Measurements from ENCODE around the gene ATP1A1. TPM values are rescaled to one million over a fixed set of nuclear protein-coding genes. Genes with fewer than 3 reads are reported as not detected.

ATP1A1 gene
- polyA plus RNA-seq, 3 donors: 32.3 to 135 (median 32.7) TPM

DNA sequence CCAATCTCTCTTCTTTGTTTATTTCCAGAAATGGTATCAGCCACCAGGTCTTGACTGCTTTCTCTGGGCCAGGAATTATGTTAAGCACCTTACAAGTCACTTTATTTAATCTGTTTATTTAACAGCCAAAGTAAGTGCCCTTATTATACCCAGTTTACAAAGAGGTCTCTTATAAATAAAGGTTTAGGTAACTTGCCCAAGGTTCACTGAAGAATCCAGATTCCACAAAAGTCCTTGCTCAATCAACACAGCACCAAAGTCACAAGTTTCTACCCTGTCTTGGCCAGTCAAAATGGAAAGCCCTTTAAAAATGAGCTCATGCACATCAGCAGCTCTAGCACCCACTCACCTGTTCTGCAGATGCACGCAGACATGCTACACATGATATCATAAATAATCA, 28.0 kb upstream of the ATP1A1 start:
- Histone ChIP-seq H3K4me1 (ENCODE audit: control insufficient read depth in 1 of 2, insufficient read depth in 2 of 2, low read length in 2 of 2) (no peaks in the 10 kb centered on the region), H3K79me2 (ENCODE audit: insufficient read depth, low read length) (no peaks in the 10 kb centered on the region)
- intact Hi-C loops (cut with micrococcal nuclease): no loop called here

GRCh38 chr1:116345843-116346242, 27.2 kb upstream of the ATP1A1 start:
- Mint-ChIP-seq H3K36me3 (no peaks in the 10 kb centered on the region), H3K27ac (no peak overlapping the region), H3K27me3 (ENCODE audit: low read depth in 3 of 3) (peaks cover 5 to 13% (median 5%) of the 10 kb centered on the region in 3 donors), H3K4me3 (no peak overlapping the region), H3K9me3 (peaks cover 0 to 8% (median 3%) of the 10 kb centered on the region in 7 donors), H3K4me1 (no peaks in the 10 kb centered on the region)
- intact Hi-C loops (cut with micrococcal nuclease): no loop called here
- Histone ChIP-seq H3K4me3 (replicated peaks in 1 of 3; ENCODE audit: low read depth in 2 of 3, low read length in 3 of 3) (no peak overlapping the region), H3K36me3 (replicated peaks in 1 of 2; ENCODE audit: control insufficient read depth in 1 of 2, insufficient read depth in 2 of 2, low read length in 2 of 2) (no peaks in the 10 kb centered on the region), H3K9me3 (replicated peaks in 1 of 2; ENCODE audit: control insufficient read depth in 1 of 2, insufficient read depth in 1 of 2, low read length in 2 of 2) (no peaks in the 10 kb centered on the region), H3K79me2 (ENCODE audit: insufficient read depth, low read length) (no peaks in the 10 kb centered on the region), H3K4me2 (replicated peaks; ENCODE audit: extremely low read depth, low read length, poor library complexity, severe bottlenecking) (no peak overlapping the region), H4K20me1 (ENCODE audit: insufficient read depth, low read length) (no peaks in the 10 kb centered on the region), H3K27me3 (ENCODE audit: control insufficient read depth in 2 of 2, insufficient read depth in 2 of 2, low read length in 2 of 2) (no peaks in the 10 kb centered on the region), H2AFZ (ENCODE audit: insufficient read depth, low read depth, low read length, poor library complexity, severe bottlenecking) (no peak overlapping the region), H3K27ac (ENCODE audit: low read depth in 1 of 2, low read length in 2 of 2) (no peak overlapping the region), H3K9ac (ENCODE audit: insufficient read depth, low read length, poor library complexity, severe bottlenecking) (no peak overlapping the region), H3K4me1 (ENCODE audit: control insufficient read depth in 1 of 2, insufficient read depth in 2 of 2, low read length in 2 of 2) (no peaks in the 10 kb centered on the region)
- 0% methylated on average over 1 of the region's 2 CpGs for WGBS (ENCODE audit: insufficient coverage)
- DNase-seq: no peak
- TF ChIP-seq, protein P1, sequence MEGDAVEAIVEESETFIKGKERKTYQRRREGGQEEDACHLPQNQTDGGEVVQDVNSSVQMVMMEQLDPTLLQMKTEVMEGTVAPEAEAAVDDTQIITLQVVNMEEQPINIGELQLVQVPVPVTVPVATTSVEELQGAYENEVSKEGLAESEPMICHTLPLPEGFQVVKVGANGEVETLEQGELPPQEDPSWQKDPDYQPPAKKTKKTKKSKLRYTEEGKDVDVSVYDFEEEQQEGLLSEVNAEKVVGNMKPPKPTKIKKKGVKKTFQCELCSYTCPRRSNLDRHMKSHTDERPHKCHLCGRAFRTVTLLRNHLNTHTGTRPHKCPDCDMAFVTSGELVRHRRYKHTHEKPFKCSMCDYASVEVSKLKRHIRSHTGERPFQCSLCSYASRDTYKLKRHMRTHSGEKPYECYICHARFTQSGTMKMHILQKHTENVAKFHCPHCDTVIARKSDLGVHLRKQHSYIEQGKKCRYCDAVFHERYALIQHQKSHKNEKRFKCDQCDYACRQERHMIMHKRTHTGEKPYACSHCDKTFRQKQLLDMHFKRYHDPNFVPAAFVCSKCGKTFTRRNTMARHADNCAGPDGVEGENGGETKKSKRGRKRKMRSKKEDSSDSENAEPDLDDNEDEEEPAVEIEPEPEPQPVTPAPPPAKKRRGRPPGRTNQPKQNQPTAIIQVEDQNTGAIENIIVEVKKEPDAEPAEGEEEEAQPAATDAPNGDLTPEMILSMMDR (IDR thresholded peaks at IDR 0.05): no peak

More for the DNA sequence above, 28.0 kb upstream of the ATP1A1 start:
- Histone ChIP-seq H3K36me3 (replicated peaks in 1 of 2; ENCODE audit: control insufficient read depth in 1 of 2, insufficient read depth in 2 of 2, low read length in 2 of 2) (no peaks in the 10 kb centered on the region), H3K27me3 (ENCODE audit: control insufficient read depth in 2 of 2, insufficient read depth in 2 of 2, low read length in 2 of 2) (no peaks in the 10 kb centered on the region), H3K9me3 (replicated peaks in 1 of 2; ENCODE audit: control insufficient read depth in 1 of 2, insufficient read depth in 1 of 2, low read length in 2 of 2) (no peaks in the 10 kb centered on the region), H3K4me3 (replicated peaks in 1 of 3; ENCODE audit: low read depth in 2 of 3, low read length in 3 of 3) (no peak overlapping the region), H3K27ac (ENCODE audit: low read depth in 1 of 2, low read length in 2 of 2) (no peak overlapping the region), H4K20me1 (ENCODE audit: insufficient read depth, low read length) (no peaks in the 10 kb centered on the region), H3K9ac (ENCODE audit: insufficient read depth, low read length, poor library complexity, severe bottlenecking) (no peak overlapping the region), H2AFZ (ENCODE audit: insufficient read depth, low read depth, low read length, poor library complexity, severe bottlenecking) (no peak overlapping the region), H3K4me2 (replicated peaks; ENCODE audit: extremely low read depth, low read length, poor library complexity, severe bottlenecking) (no peak overlapping the region)
- H3K27me3 Mint-ChIP-seq (ENCODE audit: low read depth in 3 of 3): peaks cover 2 to 13% (median 5%) of the 10 kb centered on the region in 3 donors
- TF ChIP-seq, protein P1 (IDR thresholded peaks at IDR 0.05): no peak
- no peaks in the 10 kb centered on the region for H3K4me1 Mint-ChIP-seq
- H3K36me3 Mint-ChIP-seq: no peaks in the 10 kb centered on the region
- no peak overlapping the region for H3K4me3 Mint-ChIP-seq
- H3K9me3 Mint-ChIP-seq: peaks cover 0 to 8% (median 3%) of the 10 kb centered on the region in 7 donors
- no peak for DNase-seq
- WGBS (ENCODE audit: insufficient coverage): no CpG with 5 or more reads among the region's 1 CpG
- H3K27ac Mint-ChIP-seq: peak overlapping the region in 1 of 7 donors; percentile 41

Data from CD14-positive monocyte (primary cell).